Body of pancreas (tissue), 4 donors: Measurements from ENCODE around the gene ARHGDIB. TPM values are rescaled to one million over a fixed set of nuclear protein-coding genes. Genes with fewer than 3 reads are reported as not detected.

Experiments used
- ATAC-seq: fragments of 150-250 bp; one replicate; pipeline ENCODE4 v1.9.1; 2016
- DNase-seq, 4 donors: peaks; one replicate each; pipeline ENCODE4 v3.0.0-alpha.2; 2019
- H3K27ac ChIP-seq, 4 donors: fragments of 200-600 bp; sonication (generic); 1 replicate in 3 of 4; 2 replicates in 1 of 4; pipeline versions ENCODE4 v1.5.1 to v1.6.1; 2016 to 2019; ENCODE audit warnings: mild to moderate bottlenecking in 1 of 4, mixed read lengths in 1 of 4, moderate library complexity in 1 of 4
- H3K27me3 ChIP-seq, 2 donors: fragments of 200-600 bp; sonication (generic); one replicate each; pipeline ENCODE4 v1.6.0; 2016; ENCODE audit warnings: mild to moderate bottlenecking in 1 of 2
- H3K36me3 ChIP-seq, 2 donors: fragments of 200-600 bp; sonication (generic); replicated peaks in 1 of 2; 2 replicates each; pipeline ENCODE4 v1.5.1; 2016; ENCODE audit warnings: low read depth in 2 of 2; ENCODE audit not compliant: insufficient read depth in 1 of 2
- H3K4me1 ChIP-seq: fragments of 200-600 bp; sonication (generic); one replicate; pipeline ENCODE4 v1.6.0; 2016
- H3K4me3 ChIP-seq, 2 donors: fragments of 200-600 bp; sonication (generic); 1 replicate in 1 of 2; 2 replicates in 1 of 2; pipeline ENCODE4 v1.5.1; 2016 to 2019
- H3K9me3 ChIP-seq, 3 donors: fragments of 200-600 bp; sonication (generic); 1 replicate in 2 of 3; 2 replicates in 1 of 3; pipeline ENCODE4 v1.5.1; 2016
- CTCF ChIP-seq, 7 experiments: fragments of 450-650 bp in 4 of 7; fragments of 200-600 bp in 3 of 7; sonication (generic) in 3 of 7; IDR thresholded peaks; one replicate each; pipeline ENCODE4 v1.5.1; 2016 to 2019; ENCODE audit warnings: antibody characterized with exemption in 7 of 7
- POLR2A ChIP-seq, 3 donors: fragments of 450-650 bp; IDR thresholded peaks; one replicate each; pipeline ENCODE4 v1.6.1; 2016; ENCODE audit warnings: antibody characterized with exemption in 3 of 3, mild to moderate bottlenecking in 2 of 3
- WGBS, 2 donors: methylation state at CpG; one replicate each; pipeline ENCODE4 v1.1.5; 2017; 5-methylcytosine and 5-hydroxymethylcytosine counted together
- intact Hi-C: fragments of 100-400 bp; cut with DNase I; formaldehyde crosslinking; loops from one replicate; pipeline ENCODE4 v1.15.1; 2023
- total RNA-seq, 2 donors: library from RNA; depleted of rRNA; stranded (reverse); fragments of >200 nt; gene quantifications; one replicate each; pipeline ENCODE4 v1.1.0, GENCODE V29; 2016

The ARHGDIB gene
- total RNA-seq, 2 donors from 2014 or later, result 19.8 to 36.6 TPM

GRCh38 chr12:14986449-14986848 lies 25.0 kb upstream of the ARHGDIB start:
- no peaks in the 10 kb centered on the region for H3K27me3 ChIP-seq
- ATAC-seq (no peak), DNase-seq (no peak)
- no peak overlapping the region for H3K27ac ChIP-seq
- no peaks in the 10 kb centered on the region for H3K9me3 ChIP-seq
- 41 to 45% methylated on average over 4 of the region's 4 CpGs for WGBS, 2 donors
- no peaks in the 10 kb centered on the region for H3K36me3 ChIP-seq
- intact Hi-C loops, result no loop called here
- no peak for TF ChIP-seq POLR2A (IDR thresholded peaks at IDR 0.05)
- TF ChIP-seq CTCF (IDR thresholded peaks at IDR 0.05), result peak in 5 of 7 experiments; percentile 8 to 59 (median 52)
- no peaks in the 10 kb centered on the region for H3K4me1 ChIP-seq
- H3K4me3 ChIP-seq, result no peak overlapping the region

GRCh38 chr12:14984766-14985285 lies 23.4 kb upstream of the ARHGDIB start:
- no peak for ATAC-seq
- Histone ChIP-seq H3K27ac (no peak overlapping the region), H3K9me3 (no peaks in the 10 kb centered on the region), H3K27me3 (no peaks in the 10 kb centered on the region), H3K36me3 (no peaks in the 10 kb centered on the region), H3K4me3 (no peak overlapping the region), H3K4me1 (no peaks in the 10 kb centered on the region)
- WGBS, 2 donors, result 68 to 88% methylated on average over 1 of the region's 1 CpG
- TF ChIP-seq POLR2A (IDR thresholded peaks at IDR 0.05) (no peak), CTCF (IDR thresholded peaks at IDR 0.05) (no peak)
- intact Hi-C loops, result no loop called here
- DNase-seq, result no peak

- no peaks in the 10 kb centered on the region for H3K9me3 ChIP-seq
- H3K4me1 ChIP-seq, result no peaks in the 10 kb centered on the region
- ATAC-seq (no peak), DNase-seq (no peak)
- TF ChIP-seq CTCF (IDR thresholded peaks at IDR 0.05), result no peak
- no peaks in the 10 kb centered on the region for H3K27me3 ChIP-seq
- WGBS, 2 donors, result 39 to 45% methylated on average over 1 of the region's 1 CpG
- H3K4me3 ChIP-seq, result no peak overlapping the region
- intact Hi-C loops, result no loop called here
- no peaks in the 10 kb centered on the region for H3K36me3 ChIP-seq
- no peak overlapping the region for H3K27ac ChIP-seq
These were observed 22.6 kb upstream of the ARHGDIB start for GRCh38 chr12:14984036-14984435.

- 72 to 83% methylated on average over 2 of the region's 2 CpGs for WGBS, 2 donors
- Histone ChIP-seq H3K27me3 (no peaks in the 10 kb centered on the region), H3K27ac (no peak overlapping the region), H3K9me3 (no peaks in the 10 kb centered on the region), H3K4me3 (no peak overlapping the region), H3K36me3 (no peaks in the 10 kb centered on the region), H3K4me1 (no peaks in the 10 kb centered on the region)
- TF ChIP-seq POLR2A (IDR thresholded peaks at IDR 0.05) (no peak), CTCF (IDR thresholded peaks at IDR 0.05) (no peak)
- intact Hi-C loops, result no loop called here
- ATAC-seq, result no peak
- no peak for DNase-seq
These were observed 21.6 kb upstream of the ARHGDIB start for GRCh38 chr12:14982991-14983390.

- no peak for DNase-seq
- Histone ChIP-seq H3K36me3 (no peaks in the 10 kb centered on the region), H3K27me3 (no peaks in the 10 kb centered on the region), H3K4me3 (no peak overlapping the region), H3K27ac (no peak overlapping the region), H3K9me3 (no peaks in the 10 kb centered on the region), H3K4me1 (no peaks in the 10 kb centered on the region)
- TF ChIP-seq POLR2A (IDR thresholded peaks at IDR 0.05) (no peak), CTCF (IDR thresholded peaks at IDR 0.05) (no peak)
- intact Hi-C loops, result no loop called here
- 90% methylated on average over 1 of the region's 1 CpG for whole genome bisulfite sequencing, 2 donors
- ATAC-seq, result no peak
These were observed 21.2 kb upstream of the ARHGDIB start for GRCh38 chr12:14982562-14982961.
